ENCODE data around the gene MYL6. TPM values are rescaled to one million over a fixed set of nuclear protein-coding genes. Genes with fewer than 3 reads are reported as not detected.
A peak's percentile ranks its signal among the peaks of the same experiment; 100 is the strongest.

MYL6 gene
- total and polyA plus RNA-seq, 9 of the 15 experiments (the other 6 are each of a cell fraction or from before 2014, with no cell fraction given): 557 to 1,664 (median 958) TPM

GRCh38 chr12:56157201-56158028 lies 744 bp upstream of the MYL6 start:
- peak; percentile 48 for ATAC-seq
- in situ Hi-C loops (cut with MboI): no loop called here
- no peak for FAIRE-seq
- no peak for TF ChIP-seq PREB (CRISPR knock-in tag; IDR thresholded peaks at IDR 0.05)
- TF ChIP-seq CTBP1 (IDR thresholded peaks at IDR 0.05; ENCODE audit: borderline replicate concordance): 0 out of 2 replicates have a peak, but pooled peaks have one; percentile 37
- TF ChIP-seq GMEB1 (CRISPR knock-in tag; IDR thresholded peaks at IDR 0.05): no peak
- TF ChIP-seq ATF7 (IDR thresholded peaks at IDR 0.05): no peak
- no peak for TF ChIP-seq SRSF7 (optimal IDR thresholded peaks at IDR 0.05; ENCODE audit: low read depth, low read length)
- TF ChIP-seq ZZZ3 (IDR thresholded peaks at IDR 0.05): no peak
- TF ChIP-seq C11orf30 (IDR thresholded peaks at IDR 0.05; ENCODE audit: low read depth): no peak
- TF ChIP-seq HDAC2 (IDR thresholded peaks at IDR 0.05): no peak
- TF ChIP-seq SMAD2 (IDR thresholded peaks at IDR 0.05; ENCODE audit: low read depth, low read length): no peak
- TF ChIP-seq MEF2A (IDR thresholded peaks at IDR 0.05; ENCODE audit: control insufficient read depth, low read depth, low read length): no peak
- TF ChIP-seq EP400 (IDR thresholded peaks at IDR 0.05): peak; percentile 3; the same call in 1 of the 2 replicates
- no peak for TF ChIP-seq PCBP1 (IDR thresholded peaks at IDR 0.05; ENCODE audit: low read depth, low read length, poor library complexity, severe bottlenecking)
- no peak for TF ChIP-seq STAG1 (CRISPR knock-in tag; IDR thresholded peaks at IDR 0.05; ENCODE audit: borderline replicate concordance)
- TF ChIP-seq FOXM1 (IDR thresholded peaks at IDR 0.05; ENCODE audit: low read depth): no peak
- TF ChIP-seq FOXM1 (CRISPR knock-in tag; IDR thresholded peaks at IDR 0.05; ENCODE audit: low read depth): no peak
- no peak for TF ChIP-seq ZSCAN32 (CRISPR knock-in tag; IDR thresholded peaks at IDR 0.05)
- peak; percentile 47 for TF ChIP-seq EGR1 (conservative IDR thresholded peaks at IDR 0.05)
- TF ChIP-seq SNIP1 (IDR thresholded peaks at IDR 0.05; ENCODE audit: low read depth): no peak
- TF ChIP-seq CAMTA2 (CRISPR knock-in tag; conservative IDR thresholded peaks at IDR 0.05): no peak
- no peak for TF ChIP-seq HDGF (IDR thresholded peaks at IDR 0.05)
- 0 out of 2 replicates have a peak, but pooled peaks have one; percentile 42 for TF ChIP-seq GABPB1 (CRISPR knock-in tag; IDR thresholded peaks at IDR 0.05)
- peak; percentile 60; the same call in 1 of the 2 replicates for TF ChIP-seq POLR2A (conservative IDR thresholded peaks at IDR 0.05)

More at GRCh38 chr12:56157201-56158028, 744 bp upstream of the MYL6 start:
- 21% methylated on average over 35 of the region's 45 CpGs for WGBS (ENCODE audit: insufficient coverage, low coverage, missing lambda C conversion rate)
- peaks cover 41 to 53% of the 10 kb centered on the region in 2 experiments; a peak in 4 of 5 replicates for H3K4me1 ChIP-seq (replicated peaks in 1 of 2; ENCODE audit: control insufficient read depth in 2 of 2, insufficient read depth in 2 of 2, low read length in 2 of 2)
- ChIA-PET POLR2A (interaction anchor here (1.0 to 8.9 kb wide), 10 partner anchors 9 to 160 kb away, joined by 3 to 124 read pairs (median 4); partner anchors contain the start of genes ERBB3, ESYT1, PA2G4 and RPL41), CTCF (ENCODE audit: low intra/inter-chr PET ratio) (interaction anchor here (1.1 to 2.6 kb wide), 3 partner anchors 31 to 111 kb away, joined by 3 to 7 read pairs (median 6); partner anchors contain the start of gene NABP2)
- intact Hi-C loops (cut with micrococcal nuclease): loop anchor here (1.0 to 5.0 kb wide), 2 partner anchors 30 to 40 kb away; partner anchors contain the start of genes RPL41 and ZC3H10
- H3K9me3 ChIP-seq (replicated peaks; ENCODE audit: control insufficient read depth, insufficient read depth, low read depth, low read length): no peaks in the 10 kb centered on the region
- H3K79me2 ChIP-seq (ENCODE audit: control insufficient read depth, insufficient read depth, low read length): peaks cover 54% of the 10 kb centered on the region
- peak overlapping the region; percentile 80 for H3K4me2 ChIP-seq (ENCODE audit: insufficient read depth, low read length)
- TSS peak; percentile 44 for BruUV-seq (replicated peaks)
- peak overlapping the region; percentile 86 for H2AFZ ChIP-seq (ENCODE audit: low read depth, low read length)
- peaks cover 3% of the 10 kb centered on the region for H3K9me1 ChIP-seq (ENCODE audit: control insufficient read depth, insufficient read depth, low read length)
- H4K20me1 ChIP-seq (replicated peaks; ENCODE audit: control insufficient read depth, insufficient read depth, low read length): peaks cover 29% of the 10 kb centered on the region; the same call in 1 of the 2 replicates
- peak overlapping the region; percentile 80 to 91 for H3K9ac ChIP-seq (ENCODE audit: insufficient read depth in 1 of 2, low read depth in 2 of 2, low read length in 2 of 2)
- H3K27me3 ChIP-seq (ENCODE audit: control insufficient read depth in 2 of 2, insufficient read depth in 2 of 2, low read length in 2 of 2): no peaks in the 10 kb centered on the region
- H3K36me3 ChIP-seq (ENCODE audit: control insufficient read depth, insufficient read depth, low read length): peaks cover 49% of the 10 kb centered on the region
- peak in 1 of 4 experiments; percentile 79 for DNase-seq (ENCODE audit: extremely low read depth in 1 of 4, low spot score in 3 of 4)
- peak overlapping the region; percentile 51 for H3K4me3 ChIP-seq
- peak overlapping the region; percentile 98 for H3K27ac ChIP-seq (ENCODE audit: extremely low read depth, low read depth, low read length)

Measured in K562 (cell line).